HG03432 (cell line): ENCODE measurements around the gene MRPL37.
A peak's percentile ranks its signal among the peaks of the same experiment; 100 is the strongest.
"Not testable (repeated sequence)": the region's sequence is repeated elsewhere in the genome, so short reads cannot be mapped to it uniquely, and the experiment has no call there.

Experiments
- ATAC-seq: cut with Tn5 transposase; IDR thresholded peaks from one replicate; pipeline ENCODE4 v1.9.1; 2021; ENCODE audit warnings: mild to moderate bottlenecking, moderate library complexity; ENCODE audit not compliant: unreplicated experiment

The MRPL37 gene

DNA sequence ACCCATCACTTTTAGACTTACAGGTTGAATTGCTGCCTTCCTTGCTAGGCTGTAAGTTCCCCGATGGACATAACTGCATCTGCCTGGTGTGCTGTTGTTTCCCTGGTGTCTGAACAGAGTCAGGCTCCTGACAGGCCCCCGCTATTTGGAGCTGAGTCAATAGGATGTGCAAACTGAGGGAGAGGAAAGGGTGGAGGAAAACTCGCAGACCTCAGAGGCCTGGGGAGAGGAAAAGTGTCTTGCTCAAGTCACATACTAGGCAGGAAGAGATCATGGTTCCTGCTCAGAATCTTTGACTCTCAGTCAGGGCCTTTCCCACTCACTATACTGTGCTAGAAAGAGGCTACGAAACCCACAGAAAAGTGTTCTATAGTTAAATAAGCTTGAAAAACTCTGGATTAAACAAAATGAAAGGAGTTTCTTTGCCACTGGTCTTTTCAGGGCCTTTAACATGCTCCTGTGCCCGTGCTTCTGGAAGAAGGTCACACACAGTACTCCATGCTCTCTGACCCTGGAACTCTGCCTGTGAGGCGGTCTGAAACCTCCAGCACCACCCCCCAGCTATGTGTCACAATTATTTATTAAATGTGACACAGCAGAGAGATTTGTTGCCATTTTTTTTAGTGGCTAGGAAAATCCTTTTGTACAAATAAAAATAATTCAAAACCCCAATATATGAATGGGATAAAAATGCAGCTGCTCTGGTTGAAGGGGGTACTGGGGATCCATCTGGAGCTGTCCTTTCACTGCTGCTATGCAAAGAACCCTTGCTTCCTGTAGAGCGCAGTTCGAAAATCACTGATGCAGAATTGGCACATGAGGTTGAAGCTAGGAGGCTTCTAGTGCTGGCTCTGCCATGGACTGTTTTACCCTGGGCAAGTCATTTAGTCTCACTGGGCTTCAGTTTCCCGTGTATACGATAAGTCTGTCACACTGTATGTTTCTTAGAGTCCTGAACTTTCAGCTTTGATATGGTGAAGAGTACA lies 27.1 kb upstream of the MRPL37 start:
- no peak for ATAC-seq

DNA sequence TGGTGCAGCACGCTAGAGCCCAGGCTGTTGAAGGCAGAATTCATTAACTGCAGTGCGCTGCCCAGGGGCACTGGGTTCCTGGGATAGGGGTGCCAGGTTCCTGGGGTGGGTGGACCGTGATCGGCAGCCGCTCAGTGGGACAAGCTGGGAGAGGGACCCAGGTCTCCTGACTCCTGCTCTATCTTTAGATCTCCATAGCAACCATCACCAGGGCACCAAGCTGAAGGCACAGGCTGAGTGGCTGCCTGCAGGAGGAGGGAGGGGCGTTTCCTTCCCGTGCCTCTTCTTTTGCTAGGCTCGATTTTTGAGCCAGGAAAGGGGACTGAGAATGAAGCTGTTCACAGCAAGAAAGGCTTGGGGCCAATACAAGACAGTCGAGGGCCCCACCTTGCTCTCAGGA lies 26.3 kb upstream of the MRPL37 start:
- ATAC-seq = no peak

DNA sequence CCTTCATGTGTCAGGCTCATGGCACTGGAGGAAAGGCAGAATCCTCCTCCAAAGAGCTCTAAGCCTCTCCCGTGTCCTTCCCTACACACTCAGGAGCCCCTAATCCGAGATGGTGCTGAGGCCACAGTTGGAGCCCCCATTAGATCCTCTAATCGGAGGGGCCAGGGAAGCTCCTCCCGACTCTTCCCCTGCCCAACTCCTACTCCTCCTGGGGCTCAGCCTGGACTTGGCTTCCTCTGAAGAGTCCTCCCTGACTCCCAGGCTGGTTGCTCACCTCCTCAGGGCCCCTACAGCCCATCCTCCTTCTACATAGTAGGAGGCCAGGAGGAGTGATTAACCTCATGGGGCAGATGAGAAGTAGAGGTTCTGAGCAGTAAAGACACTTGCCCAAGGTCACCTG lies 25.9 kb upstream of the MRPL37 start:
- ATAC-seq = no peak

DNA sequence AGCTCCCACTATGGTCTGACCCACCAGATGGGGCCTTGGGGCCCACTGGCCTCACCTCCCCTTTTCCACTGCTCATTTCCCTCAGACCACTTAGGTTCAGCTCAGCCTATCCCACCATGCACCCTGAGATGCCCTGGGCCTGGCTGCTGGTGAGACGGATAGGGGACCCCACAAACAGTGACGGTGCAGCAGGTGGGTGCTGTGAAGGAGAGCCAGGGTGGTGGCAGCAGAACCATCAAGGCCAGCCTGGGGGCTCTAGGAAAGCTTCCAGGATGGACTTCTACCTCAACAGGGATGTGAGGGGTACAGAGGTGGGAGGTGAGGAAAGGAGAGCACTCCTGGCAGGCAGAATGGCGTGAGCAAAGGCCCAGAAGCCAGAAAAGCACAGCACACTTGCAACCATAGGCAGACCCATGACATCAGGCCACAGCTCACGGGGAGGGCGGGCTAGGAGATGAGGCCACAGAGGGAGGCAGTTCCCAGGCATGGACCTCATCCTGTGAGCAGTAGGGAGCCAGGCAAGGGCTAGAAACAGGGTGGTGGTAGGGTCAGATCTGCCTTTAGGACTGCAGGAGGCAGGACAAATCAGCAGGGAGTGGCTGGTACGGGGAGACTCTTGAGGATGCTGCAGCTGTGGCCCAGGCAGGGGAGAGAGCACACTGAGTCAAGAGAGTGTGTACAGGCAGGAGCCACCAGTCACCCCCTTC lies 23.2 kb upstream of the MRPL37 start:
- ATAC-seq = no peak

DNA sequence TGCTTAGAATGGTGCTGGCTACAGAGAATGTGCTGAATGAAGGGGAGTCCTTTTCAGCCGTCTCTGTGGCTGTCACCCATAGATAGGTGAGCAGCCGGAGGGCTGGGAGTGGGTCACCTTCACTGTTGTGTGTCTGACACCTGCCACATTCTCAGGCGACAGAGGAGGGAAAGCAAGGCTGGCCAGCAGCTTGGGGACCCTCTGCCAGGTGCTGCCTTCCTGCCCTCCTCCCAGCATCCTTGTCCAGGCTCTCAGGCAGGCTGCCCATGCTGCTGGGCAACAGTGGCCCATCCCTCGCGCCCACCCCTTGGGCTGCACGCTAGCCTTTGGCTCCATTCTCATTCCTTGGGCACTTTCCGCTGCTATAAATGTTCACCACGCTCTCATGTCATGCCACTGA lies 22.2 kb upstream of the MRPL37 start:
- no peak for ATAC-seq

DNA sequence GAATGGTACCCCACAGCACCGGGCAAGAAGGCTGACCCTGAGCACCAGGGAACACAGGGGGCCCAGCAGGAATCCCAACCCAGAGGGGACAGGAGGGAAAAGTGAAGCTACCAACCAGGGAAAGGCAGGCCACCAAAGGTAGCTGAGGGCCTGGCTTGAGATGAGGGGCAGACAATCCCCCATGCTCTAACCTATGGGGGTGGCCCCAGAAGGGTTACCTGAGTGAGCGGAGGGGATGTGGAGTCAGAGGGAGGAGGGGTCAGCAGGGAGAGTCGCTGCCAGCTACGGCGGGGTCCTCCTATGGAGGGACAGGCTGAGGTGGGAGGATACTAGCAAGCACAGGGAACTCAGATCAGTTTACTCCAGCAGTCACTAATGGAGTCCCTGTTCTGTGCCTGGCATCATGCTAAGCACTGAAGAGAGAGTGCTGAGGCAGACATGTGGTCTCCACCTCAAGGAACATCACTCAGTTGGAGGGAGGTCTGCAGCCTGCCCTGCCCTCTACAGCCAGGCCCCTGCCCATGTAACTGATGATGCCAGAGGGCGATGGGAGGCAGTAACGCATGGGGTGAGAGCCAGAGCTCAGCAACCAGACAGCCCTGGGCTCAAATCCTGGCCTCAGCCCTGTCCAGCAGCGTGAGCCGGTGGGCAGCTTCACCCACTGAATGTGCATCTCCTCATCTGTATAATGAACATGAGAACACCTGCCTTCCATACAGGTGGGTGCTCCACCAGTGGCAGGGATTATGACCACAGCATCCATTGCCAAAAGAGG lies 21.5 kb upstream of the MRPL37 start:
- no peak for ATAC-seq

DNA sequence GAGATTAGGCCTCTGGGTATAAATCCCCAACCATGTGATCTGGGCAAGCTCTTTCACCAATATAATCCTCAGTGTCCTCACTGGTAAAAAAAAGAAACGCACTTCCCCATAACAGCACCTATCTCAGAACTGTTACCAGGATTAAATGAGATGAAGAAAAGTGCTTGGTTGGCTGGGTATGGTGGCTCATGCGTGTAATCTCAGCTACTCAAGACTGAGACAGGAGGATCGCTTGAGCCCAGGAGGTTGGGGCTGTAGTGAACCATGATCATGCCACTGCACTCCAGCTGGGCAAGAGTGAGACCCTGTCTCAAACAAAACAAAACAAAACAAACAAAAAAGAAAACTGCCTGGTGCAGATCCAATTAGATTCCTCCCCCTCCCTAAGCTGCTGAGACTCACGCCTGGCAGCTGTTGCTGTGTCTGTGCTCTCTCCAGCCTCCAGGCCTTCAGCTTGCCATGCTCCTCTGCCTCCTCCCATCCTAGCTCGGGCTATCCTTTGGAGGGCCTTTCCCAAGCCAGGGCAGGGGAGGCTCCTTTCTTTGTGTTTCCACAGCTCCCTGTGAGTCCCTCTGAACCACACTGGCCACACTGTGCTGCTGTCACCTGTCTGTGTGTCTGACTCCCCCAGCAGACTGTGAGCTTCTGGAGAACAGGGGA lies 19.1 kb upstream of the MRPL37 start:
- no peak for ATAC-seq

DNA sequence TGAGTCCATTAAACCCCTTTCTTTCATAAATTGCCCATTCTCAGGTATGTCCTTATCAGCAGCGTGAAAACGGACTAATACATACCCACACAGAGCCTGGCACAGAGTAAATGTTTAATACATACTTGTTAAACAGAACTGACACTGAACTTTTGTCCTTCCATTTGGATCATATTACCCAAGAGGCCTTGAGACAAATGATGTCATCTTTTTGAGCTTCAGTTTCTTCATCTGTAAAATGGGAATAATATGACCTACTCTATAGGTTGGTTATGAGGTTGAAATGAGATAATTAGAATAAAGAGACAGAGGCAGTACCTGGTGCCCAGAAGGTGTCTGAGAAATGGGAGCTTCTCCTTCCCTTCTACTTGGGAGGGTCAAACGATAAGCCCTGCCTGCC lies 13.9 kb upstream of the MRPL37 start:
- ATAC-seq = no peak

DNA sequence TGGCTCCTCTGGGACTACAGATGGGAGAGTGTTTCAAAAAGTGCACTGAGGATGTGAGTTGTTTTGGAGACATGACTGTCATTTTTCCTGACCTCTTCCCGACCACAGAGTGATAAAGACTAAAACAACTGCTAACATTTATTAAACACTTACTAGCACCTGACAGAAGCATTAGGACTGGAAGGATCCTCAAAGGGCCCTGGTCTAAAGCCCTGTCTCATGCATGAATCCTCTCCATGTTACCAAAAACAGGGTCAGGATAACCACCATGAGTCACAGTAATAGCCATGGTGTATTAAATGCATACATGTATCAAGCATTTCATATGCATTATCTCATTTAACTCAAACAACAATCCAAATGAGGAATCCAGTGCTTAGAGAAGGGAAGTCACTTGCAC lies 11.7 kb upstream of the MRPL37 start:
- no peak for ATAC-seq

DNA sequence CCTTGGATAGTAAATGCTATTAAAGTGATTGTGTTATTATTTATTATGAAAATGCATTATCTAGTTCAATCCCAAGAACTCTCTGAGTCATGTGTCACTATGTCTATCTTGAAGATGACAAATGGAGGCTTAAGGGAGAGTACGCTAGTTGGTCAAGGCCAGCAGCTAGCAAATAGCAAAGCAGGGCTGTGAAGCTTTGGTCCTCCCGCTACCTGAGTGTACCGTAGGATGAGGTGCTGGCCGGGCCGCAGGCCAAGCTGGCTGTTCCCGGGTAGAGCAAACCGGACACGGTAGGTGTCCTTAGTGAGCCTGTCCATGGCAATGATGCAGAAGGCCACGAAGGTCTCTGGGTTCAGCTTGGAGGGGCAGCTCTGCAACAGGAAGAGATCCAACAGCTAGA lies 9.4 kb upstream of the MRPL37 start:
- ATAC-seq = no peak

DNA sequence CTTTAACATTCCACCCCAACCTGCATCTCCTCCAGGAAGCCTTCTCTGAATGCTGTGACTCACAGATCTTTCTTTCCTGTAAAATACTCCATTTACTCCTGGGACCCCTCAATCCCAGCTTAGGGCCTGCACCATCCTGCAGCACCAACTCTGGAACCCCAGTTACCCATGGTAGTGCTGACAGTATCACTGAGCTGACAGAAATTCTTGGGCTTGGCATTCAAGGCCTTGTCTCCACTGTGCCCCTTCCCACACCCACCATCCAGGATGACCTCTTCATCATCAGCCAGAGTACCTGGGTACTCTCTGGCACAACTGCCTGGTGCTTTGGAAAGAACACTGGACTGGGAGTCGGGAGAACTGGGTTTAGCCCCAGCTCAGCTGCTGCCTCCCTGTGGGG lies 8.4 kb upstream of the MRPL37 start:
- no peak for ATAC-seq

DNA sequence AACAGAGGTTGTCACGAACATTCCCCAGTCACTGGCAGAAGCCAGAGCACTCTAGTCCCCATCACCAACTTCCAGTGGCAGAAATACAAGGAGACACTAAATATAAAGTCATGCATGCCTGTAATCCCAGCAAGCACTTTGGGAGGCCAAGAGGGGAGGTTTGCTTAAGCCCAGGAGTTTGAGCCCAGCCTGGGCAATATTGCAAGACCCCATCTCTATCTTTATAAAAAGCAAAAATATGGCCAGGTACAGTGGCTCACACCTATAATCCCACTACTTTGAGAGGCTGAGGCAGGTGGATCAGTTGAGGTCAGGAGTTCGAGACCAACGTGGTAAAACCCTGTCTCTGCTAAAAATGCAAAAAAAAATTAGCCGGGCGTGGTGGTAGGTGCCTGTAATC lies 6.5 kb upstream of the MRPL37 start:
- no peak for ATAC-seq

DNA sequence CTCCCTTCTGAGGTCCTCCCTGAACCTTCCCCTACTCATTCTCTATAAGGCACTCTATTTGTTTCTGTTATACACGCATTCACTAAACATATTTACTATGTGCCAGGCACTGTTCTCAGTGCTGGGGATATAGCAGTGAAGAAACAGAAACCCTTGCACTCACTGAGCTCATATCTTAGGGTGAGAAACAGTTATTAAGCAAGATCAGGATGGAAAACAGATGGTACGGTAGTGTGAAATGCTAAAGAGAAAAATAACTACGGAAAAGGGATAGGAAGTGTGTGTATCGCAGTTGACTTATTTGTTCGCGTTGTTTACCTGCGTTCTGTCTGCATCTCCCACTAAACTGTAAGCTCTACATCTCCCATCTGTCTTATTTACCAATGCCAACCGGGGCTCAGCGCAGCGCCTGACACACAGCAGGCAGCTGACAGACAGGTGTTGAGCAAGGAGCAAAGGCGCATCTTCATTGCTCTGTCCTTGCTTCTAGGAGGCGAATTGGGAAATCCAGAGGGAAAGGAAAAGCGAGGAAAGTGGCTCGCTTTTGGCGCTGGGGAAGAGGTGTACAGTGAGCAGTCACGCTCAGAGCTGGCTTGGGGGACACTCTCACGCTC lies 709 bp upstream of the MRPL37 start:
- no peak for ATAC-seq

DNA sequence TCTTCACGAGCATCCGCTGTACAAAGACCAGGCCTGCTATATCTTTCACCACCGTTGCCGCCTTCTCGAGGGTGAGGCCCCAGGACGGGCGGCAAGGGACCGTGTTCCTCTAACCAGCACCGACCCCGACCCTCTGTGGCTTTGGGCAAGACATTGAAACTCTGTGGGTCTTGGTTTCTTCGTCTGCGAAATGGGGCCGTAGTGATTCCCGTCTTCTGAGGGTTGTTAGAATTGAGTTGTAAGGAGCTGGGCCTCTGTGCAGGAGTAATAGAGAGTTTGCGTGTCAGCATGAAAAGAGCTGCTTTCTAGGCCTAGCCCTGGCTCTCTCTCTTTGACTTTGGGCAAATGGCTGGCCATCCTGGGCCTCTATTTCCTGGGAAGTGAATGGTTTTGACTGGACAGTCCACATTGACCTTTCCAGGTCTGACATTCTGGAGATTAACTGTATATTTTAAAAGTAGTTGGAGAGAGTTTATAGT lies 591 bp downstream of the MRPL37 start:
- peak; percentile 19 for ATAC-seq

DNA sequence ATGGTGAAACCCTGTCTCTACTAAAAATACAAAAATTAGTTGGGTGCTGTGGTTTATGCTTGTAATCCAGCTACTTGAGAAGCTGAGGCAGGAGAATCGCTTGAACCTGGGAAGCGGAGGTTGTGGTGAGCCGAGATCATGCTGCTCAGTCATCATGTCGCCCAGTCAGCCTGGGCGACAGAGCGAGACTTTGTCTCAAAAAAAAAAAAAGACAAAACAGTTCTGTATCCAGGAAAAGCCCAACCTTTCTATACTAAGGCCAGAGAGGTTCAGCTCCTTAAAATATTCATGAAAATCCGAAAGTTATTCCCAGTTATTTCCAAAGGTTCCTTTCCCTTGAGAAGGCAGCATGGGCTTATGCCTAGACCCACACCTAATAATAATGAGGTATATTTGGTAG lies 4.2 kb downstream of the MRPL37 start:
- ATAC-seq = no peak

DNA sequence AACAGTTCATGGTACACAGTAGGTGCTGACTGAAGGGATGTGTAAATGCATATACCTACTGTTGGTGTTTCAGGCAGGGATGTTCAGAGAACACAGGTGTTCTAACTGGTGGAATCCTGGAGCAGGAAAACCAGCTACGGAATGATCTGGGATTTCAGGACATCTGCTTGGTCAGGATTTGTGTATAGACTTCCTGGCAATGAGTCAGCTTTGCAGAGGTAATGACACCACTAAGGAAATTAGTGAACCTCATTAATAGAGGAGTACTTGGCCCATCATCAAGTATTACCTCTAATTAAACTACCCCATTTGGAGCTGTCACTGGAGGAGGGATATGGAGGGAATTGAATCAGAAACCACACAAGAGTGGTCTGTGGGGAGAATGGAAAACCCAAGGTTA lies 7.3 kb downstream of the MRPL37 start:
- ATAC-seq = no peak

DNA sequence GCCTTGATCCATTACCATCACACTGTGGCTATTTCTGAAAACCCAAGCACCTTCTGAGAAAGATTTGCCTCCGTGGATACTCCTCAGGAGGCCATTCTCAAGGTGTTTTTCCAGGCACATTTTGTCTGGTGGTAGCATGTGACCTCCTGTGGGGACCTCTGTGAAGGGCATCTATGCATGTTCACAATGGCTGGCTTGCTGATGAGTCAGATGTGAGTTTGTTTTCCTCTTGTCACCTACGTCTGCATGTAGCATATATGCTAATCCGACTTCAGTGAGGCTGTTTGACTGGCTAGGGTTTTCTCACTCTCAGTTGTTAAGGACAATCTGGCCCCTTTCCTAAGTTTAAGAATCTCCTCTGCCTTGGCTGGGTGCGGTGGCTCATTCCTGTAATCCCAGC lies 7.9 kb downstream of the MRPL37 start:
- ATAC-seq = not testable (repeated sequence)

DNA sequence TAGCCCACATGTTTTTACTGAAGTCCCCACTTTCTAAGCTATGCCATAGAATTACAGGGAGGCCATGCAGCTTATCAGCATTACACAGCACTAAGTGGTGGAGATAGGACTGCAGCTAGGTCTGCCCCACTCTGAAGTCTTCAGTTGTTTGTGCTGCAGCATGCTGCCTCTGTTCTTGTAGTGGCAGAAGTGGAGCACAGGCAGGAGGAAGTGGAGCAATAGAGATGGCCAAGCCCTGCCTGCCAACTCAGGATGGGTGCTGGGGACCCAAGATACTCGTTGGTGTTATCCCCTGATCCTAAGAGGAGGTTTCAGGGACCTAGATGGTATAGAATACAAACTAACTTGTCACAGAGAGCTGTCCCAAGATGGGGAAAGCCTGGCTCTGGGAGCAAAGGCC lies 12.9 kb downstream of the MRPL37 start:
- ATAC-seq = no peak

DNA sequence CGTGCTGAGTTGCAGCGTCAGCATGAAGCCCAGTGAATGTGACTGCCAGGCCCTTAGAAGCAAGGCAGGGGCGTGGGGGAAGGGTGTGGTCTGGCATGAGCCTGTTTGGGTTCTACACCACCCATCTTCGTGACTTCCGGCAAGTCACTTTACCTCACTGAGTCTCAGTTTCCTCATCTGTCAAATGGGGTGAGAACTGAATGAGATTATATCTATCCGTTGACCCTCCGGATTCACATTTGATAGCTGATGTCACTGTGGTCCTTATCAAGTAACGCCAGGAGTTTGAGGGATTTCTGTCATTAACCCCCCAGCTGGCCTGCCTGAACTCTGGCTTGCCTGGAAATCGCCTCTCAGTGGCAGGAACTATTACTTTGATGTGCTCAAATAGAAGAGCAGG lies 15.6 kb downstream of the MRPL37 start:
- no peak for ATAC-seq

DNA sequence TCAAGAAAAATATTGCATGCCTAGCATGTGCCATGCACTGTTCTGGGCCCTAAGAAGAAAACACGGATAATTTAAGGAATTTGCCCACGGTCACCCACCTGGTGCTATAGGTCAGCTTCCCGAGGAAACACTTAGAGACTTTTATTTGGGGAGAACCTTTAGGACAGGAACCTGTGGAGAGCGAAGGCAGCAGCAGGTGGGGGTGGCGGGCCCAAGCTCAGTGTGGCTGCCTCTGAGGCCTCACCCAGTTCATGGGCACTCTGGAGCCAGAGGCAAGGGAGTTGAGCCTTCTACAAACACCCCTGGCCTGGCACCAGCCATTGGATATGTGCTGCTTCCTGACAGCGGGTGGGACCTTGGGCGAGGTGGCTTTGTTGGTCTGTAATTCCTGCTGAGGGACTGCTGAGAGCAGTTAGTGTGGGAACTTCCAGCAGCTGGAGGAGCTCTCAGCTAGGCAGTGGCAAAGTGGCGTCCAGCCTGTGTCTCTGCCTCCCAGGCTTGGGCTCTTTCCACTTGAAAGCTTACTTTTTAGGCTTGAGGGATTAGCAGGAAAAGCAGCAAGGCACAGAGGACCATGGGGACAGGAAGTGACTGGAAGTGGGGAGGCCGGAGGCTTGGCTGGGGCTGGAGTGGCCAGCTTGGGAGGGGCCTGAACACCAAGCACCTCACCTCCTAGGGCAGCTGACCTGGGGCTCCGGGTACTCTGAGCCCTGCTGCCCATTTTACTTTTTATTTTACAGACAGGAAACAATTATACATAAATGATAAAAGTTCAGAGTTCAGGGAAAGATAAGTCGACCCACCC lies 19.1 kb downstream of the MRPL37 start:
- ATAC-seq = no peak
